ENCODE measurements around the gene CDKAL1.
"Not testable (repeated sequence)": the region's sequence is repeated elsewhere in the genome, so short reads cannot be mapped to it uniquely, and the experiment has no call there.

Gene CDKAL1

DNA sequence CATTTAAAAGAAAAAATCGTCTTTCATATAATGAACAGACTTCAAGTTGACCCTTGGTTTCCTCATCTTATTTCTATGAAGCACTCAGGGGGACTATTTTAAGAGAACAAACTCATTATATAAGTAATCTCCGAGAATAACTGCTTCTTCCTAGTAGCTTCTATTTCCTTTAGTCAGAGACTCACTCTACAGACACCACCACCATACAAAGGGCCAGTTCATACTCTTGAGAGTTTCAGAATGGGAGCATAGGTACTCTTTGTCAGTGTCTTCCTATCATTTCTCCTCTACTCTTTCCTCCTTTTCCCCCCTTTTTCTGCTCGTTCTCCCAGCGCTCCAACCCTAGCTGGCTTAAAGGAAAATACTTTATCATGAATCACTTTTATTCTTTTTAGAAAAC, 104.9 kb downstream of the CDKAL1 start:
- no peak for DNase-seq (ENCODE audit: low read depth in 2 of 2)

GRCh38 chr6:20640181-20640580, 105.9 kb downstream of the CDKAL1 start:
- DNase-seq (ENCODE audit: low read depth in 2 of 2): no peak

DNA sequence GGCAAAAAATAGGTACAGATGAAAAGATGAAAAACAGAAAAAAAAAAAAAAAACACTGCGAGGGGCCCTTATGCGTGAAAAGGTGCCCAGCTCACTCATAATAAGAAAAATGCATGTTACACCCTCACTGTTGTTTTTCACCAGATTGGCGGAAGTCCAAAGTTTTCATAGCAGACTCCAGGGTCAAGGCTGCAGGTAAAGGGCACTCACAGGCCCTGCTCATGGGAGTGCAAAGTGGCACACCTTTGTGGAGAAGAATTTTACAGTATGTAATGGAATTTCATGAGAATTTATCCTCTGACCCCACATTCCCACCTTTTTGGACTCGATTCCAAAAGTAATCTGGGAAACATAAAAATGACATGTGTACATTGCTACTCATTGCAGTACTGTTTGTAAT, 108.2 kb downstream of the CDKAL1 start:
- no peak for DNase-seq (ENCODE audit: low read depth in 2 of 2)

DNA sequence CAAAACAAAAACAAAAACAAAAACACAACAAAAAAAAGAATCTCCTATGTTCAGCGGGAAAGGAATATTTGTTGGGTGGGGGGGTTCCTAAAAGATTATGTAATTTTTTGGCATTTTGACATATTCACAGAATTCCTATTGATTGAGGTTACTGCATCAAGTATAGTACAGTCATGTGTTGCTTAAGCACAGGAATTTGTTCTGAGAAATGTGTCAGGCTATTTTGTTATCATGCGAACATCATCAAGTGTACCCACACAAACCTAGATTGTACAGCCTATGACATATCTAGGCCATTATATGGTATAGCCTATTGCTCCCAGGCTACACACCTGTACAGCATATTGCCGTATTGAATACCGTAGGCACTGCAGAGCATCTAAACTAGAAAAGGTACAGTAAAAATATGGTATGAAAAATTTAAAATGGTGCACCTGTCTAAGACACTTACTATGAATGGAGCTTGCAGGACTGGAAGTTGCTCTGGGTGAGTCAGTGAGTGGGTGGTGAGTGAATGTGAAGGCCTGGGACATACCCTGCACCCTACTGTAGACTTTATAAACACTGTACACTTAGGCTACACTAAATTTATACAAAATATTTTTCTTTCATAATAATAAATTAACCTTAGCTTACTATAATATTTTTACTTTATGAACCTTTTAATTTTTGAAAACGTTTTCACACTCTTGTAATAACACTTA, 110.6 kb downstream of the CDKAL1 start:
- DNase-seq (ENCODE audit: low read depth in 2 of 2): no peak

DNA sequence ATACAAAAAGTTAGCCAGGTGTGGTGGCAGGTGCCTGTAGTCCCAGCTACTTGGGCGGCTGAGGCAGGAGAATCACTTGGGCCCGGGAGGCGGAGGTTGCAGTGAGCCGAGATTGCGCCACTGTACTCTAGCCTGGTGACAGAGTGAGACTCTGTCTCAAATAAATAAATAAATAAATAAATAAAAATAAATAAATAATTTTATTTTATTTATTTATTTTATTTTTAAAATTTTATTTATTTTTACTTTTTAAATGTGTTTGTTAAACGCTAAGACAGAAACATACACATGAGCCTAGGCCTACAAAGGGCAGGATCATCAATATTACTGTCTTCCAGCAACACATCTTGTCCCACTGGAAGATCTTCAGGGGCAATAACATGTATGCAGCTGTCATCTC, 111.3 kb downstream of the CDKAL1 start:
- not testable (repeated sequence) for DNase-seq (ENCODE audit: low read depth in 2 of 2)

GRCh38 chr6:20647585-20647984, 113.3 kb downstream of the CDKAL1 start:
- DNase-seq (ENCODE audit: low read depth in 2 of 2): no peak

DNA sequence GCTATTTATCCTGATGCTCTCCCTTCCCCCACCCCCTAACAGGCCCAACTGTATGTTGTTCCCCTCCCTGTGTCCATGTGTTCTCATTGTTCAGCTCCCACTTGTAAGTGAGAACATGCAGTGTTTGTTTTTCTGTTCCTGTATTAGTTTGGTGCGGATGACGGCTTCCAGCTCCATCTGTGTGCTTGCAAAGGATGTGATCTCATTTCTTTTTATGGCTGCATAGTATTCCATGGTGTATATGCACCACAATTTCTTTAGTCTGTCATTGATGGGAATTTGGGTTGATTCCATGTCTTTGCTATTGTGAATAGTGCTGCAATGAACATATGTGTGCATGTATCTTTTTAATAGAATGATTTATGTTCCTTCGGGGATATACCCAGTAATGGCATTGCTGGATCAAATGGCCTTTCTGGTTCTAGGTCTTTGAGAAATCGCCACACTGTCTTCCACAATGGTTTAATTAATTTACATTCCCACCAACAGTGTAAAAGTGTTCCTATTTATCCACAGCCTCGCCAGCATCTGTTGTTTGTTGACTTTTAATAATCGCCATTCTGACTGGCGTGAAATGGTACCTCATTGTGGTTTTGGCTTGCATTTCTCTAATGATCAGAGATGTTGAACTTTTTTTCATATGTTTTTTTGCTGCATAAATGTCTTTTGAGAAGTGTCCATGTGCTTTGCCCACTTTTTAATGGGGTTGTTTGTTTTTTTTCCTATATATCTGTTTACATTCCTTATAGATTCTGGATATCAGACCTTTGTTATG, 115.6 kb downstream of the CDKAL1 start:
- DNase-seq (ENCODE audit: low read depth in 2 of 2): not testable (repeated sequence)

DNA sequence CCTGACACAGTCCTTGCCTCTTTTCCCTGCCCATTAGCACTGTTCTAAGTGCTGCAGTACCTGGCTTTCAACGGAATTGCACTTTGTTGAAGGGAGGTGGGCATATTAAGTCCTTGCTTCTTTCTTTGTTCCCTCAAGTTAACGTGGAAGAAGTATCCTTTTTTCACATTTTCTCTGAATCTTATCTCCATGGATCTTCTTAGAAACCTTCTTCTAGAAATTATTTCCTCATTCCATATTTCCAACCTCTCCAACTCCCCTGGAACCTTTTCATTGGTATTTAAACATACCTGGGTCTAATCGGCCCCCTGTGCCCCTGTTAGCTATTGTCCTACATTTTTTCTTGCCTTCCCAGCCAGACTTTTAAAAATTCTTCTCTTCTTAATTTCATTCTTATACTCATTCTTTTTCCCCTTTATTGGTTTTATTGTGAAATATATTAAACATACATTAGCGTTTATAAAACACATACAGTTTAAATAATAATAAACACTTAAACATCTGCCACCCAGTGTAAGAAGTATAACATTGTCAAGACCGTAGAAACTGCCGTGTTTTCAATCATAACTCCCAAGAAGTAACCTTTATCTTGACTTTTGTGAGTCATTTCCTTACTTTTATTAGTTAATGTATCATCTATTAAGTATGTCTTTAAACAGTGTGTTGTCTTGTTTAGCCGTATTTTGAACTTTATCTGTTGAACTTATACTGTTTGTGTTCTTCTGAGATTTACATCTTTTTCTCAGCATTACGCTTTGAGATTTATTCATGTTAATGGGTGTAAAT, 118.2 kb downstream of the CDKAL1 start:
- DNase-seq (ENCODE audit: low read depth in 2 of 2): no peak

DNA sequence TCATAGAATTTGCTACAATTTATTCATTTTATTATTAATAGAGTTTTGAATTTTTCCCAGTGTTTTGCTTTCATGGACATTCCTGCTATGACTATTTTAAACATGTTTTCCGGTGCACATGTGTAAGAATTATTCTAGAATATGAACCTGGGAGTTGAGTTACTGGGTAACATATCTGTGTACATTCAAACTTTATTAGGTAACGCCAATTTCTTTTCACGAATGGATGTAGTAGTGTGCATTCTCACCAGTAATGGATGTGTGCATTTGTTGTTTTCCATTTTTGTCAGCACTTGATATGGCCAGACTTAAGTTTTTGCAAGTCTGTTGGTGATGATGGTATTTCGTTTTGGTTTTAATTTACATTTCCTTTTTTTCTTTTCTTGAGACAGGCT, 118.8 kb downstream of the CDKAL1 start:
- DNase-seq (ENCODE audit: low read depth in 2 of 2): no peak

DNA sequence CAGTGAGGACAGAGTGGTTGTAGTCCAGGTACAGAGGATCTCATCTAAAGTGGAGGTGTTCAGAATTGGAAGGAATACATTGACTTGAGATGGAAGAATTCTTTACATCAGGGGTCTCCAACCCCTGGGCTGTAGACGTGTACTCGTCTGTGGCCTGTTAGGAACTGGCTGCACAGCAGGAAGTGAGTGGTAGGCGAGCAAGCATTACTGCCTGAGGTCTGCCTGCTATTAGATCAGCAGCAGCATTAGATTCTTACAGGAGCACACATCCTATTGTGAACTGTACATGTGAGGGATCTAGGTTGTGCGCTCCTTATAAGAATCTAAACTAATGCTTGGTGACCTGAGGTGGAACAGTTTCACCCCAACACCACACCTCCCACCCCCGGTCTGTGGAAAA, 121.1 kb downstream of the CDKAL1 start:
- DNase-seq (ENCODE audit: low read depth in 2 of 2): no peak

DNA sequence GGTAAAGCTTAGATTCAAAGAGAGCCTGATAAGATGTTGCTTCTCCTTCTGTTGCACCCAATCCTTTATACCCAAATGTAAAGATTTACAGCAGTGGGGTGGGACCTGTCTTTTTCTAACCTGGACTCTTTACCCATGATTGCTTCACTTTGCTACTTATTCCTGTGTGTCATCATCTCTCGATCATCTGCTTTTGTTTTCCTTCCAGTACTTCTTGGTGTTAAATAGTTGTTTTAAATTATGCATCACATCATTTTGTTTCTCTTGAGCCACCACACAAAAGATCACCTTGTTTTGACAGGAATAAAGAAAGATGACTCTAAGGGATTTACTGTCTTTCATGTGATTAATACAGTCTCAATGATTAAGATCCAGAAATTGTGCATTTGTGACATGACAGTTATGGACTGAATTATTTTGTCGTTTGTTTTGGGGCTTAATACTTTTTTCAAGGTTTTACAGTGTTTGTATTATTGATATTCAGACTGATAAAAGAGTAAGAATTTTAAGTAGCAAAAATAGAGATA, 123.1 kb downstream of the CDKAL1 start:
- no peak for DNase-seq (ENCODE audit: low read depth in 2 of 2)

DNA sequence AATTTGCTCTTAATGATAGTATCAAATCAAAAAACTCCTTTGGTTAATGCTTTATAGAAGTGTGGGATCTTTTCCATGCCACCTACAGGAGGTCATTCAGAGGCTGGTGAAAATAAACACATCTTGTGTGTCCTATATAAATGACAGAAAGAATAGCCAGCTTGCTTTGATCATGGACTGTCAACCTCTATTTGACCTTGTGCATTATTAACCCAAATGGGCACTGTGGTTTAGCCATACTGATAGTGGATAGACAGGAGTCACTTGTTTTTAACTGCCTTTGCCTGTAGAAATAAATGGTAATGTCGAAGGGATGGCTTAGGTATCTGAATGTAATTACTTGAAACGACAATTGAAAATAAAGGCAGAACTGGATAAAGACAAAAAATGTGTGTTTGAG, 123.8 kb downstream of the CDKAL1 start:
- DNase-seq (ENCODE audit: low read depth in 2 of 2): no peak

GRCh38 chr6:20658516-20658915, 124.3 kb downstream of the CDKAL1 start:
- DNase-seq (ENCODE audit: low read depth in 2 of 2): no peak

- no peak for DNase-seq (ENCODE audit: low read depth in 2 of 2)
These were observed 126.3 kb downstream of the CDKAL1 start for GRCh38 chr6:20660534-20660933.

GRCh38 chr6:20661721-20662120, 127.5 kb downstream of the CDKAL1 start:
- DNase-seq (ENCODE audit: low read depth in 2 of 2): no peak

DNA sequence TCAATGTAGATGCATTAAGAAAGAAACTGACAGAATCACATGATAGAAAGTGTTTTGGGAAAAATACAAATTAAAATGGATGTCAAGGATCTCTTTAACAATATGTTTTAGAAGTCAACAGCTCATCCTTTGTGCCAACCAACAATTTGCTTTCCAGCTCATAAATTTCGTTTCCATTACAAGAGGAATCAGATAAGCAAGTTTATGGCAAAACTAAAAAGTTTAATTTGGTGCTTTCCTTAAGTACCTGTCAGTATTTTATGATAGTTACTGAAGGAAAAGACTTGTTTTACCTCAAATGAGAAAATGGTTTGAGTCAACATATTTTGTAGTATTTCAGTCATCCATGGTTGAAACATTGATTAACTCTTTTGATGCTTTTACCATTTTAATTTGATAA, 130.0 kb downstream of the CDKAL1 start:
- no peak for DNase-seq (ENCODE audit: low read depth in 2 of 2)

- no peak for DNase-seq (ENCODE audit: low read depth in 2 of 2)
These were observed 131.0 kb downstream of the CDKAL1 start for GRCh38 chr6:20665290-20665689.

GRCh38 chr6:20669571-20670314, 135.5 kb downstream of the CDKAL1 start:
- no peak for DNase-seq (ENCODE audit: low read depth in 2 of 2)

DNA sequence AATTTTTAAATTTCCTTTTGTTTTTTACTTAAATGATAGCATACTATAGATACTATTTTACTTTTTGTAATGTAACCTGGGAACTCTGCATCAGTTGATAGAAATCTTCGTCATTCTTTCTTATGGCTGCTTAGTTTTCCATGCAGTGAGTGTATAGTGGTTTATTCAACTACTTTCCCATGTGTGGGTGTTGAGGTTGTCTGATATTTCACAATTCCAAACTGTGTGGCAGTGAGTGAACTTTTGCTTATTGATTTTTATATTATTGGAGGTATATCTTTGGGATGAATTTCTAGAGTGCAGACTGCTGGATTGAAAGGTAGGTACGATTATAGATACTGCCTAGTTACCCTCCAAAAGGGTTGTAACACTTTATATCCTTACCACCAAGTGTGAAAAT, 136.5 kb downstream of the CDKAL1 start:
- no peak for DNase-seq (ENCODE audit: low read depth in 2 of 2)

- no peak for DNase-seq (ENCODE audit: low read depth in 2 of 2)
These were observed 137.8 kb downstream of the CDKAL1 start for GRCh38 chr6:20672038-20672437.

DNA sequence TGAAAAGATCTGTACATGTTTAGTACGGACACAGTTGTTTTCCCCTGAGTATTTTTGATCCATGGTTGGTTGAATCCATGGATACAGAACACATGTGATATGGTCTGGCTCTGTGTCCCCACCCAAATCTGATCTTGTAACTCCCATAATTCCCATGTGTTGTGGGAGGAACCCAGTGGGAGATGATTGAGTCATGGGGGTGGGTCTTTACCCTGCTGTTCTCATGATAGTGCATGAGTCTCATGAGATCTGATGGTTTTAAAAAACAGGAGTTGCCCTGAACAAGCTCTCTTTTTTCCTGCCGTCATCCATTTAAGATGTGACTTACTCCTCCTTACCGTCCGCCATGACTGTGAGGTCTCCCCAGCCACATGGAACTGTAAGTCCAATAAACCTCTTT, 139.2 kb downstream of the CDKAL1 start:
- DNase-seq (ENCODE audit: low read depth in 2 of 2): no peak

- no peak for DNase-seq (ENCODE audit: low read depth in 2 of 2)
These were observed 140.4 kb downstream of the CDKAL1 start for GRCh38 chr6:20674664-20675063.
